ENCODE data around the gene NEUROD6.

DNA sequence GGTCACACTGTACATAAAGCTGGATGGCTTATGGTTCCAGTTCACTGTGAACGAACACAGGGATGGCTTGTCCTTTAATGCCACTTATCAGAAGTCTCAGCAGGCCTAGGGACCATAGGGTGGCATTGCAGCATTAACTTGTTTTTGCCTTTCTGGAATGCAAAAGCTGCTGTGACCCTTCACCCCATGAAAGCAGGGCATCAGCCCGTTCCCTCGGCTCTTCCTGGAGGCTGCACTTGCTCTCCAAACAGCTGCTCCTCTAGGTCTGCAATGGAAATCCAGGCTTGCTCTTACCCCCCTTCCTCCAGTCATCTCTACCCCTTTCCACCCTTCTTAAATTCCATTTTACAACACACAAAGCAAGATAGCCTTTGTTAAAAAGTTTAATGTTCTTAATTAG, 17.9 kb upstream of the NEUROD6 start:
- TF ChIP-seq YY1 (tag by site-specific recombination; IDR thresholded peaks at IDR 0.05) (no peak), ZNF776 (tag by site-specific recombination; IDR thresholded peaks at IDR 0.05; ENCODE audit: borderline replicate concordance) (no peak), ZNF112 (tag by site-specific recombination; IDR thresholded peaks at IDR 0.05) (no peak), SALL2 (tag by site-specific recombination; IDR thresholded peaks at IDR 0.05; ENCODE audit: borderline replicate concordance) (no peak), REPIN1 (tag by site-specific recombination; IDR thresholded peaks at IDR 0.05; ENCODE audit: low read depth) (no peak), ZNF37A (tag by site-specific recombination; IDR thresholded peaks at IDR 0.05) (no peak), ZNF521 (tag by site-specific recombination; IDR thresholded peaks at IDR 0.05) (no peak)
- TF ChIP-seq, protein P1, sequence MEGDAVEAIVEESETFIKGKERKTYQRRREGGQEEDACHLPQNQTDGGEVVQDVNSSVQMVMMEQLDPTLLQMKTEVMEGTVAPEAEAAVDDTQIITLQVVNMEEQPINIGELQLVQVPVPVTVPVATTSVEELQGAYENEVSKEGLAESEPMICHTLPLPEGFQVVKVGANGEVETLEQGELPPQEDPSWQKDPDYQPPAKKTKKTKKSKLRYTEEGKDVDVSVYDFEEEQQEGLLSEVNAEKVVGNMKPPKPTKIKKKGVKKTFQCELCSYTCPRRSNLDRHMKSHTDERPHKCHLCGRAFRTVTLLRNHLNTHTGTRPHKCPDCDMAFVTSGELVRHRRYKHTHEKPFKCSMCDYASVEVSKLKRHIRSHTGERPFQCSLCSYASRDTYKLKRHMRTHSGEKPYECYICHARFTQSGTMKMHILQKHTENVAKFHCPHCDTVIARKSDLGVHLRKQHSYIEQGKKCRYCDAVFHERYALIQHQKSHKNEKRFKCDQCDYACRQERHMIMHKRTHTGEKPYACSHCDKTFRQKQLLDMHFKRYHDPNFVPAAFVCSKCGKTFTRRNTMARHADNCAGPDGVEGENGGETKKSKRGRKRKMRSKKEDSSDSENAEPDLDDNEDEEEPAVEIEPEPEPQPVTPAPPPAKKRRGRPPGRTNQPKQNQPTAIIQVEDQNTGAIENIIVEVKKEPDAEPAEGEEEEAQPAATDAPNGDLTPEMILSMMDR (tag by site-specific recombination; IDR thresholded peaks at IDR 0.05), result no peak
- TF ChIP-seq, protein P2, sequence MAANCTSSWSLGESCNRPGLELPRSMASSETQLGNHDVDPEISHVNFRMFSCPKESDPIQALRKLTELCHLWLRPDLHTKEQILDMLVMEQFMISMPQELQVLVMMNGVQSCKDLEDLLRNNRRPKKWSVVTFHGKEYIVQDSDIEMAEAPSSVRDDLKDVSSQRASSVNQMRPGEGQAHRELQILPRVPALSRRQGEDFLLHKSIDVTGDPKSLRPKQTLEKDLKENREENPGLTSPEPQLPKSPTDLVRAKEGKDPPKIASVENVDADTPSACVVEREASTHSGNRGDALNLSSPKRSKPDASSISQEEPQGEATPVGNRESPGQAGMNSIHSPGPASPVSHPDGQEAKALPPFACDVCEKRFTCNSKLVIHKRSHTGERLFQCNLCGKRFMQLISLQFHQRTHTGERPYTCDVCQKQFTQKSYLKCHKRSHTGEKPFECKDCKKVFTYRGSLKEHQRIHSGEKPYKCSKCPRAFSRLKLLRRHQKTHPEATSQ (tag by site-specific recombination; IDR thresholded peaks at IDR 0.05), result no peak
- TF ChIP-seq, protein P3, sequence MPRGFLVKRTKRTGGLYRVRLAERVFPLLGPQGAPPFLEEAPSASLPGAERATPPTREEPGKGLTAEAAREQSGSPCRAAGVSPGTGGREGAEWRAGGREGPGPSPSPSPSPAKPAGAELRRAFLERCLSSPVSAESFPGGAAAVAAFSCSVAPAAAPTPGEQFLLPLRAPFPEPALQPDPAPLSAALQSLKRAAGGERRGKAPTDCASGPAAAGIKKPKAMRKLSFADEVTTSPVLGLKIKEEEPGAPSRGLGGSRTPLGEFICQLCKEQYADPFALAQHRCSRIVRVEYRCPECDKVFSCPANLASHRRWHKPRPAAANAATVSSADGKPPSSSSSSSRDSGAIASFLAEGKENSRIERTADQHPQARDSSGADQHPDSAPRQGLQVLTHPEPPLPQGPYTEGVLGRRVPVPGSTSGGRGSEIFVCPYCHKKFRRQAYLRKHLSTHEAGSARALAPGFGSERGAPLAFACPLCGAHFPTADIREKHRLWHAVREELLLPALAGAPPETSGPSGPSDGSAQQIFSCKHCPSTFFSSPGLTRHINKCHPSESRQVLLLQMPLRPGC (tag by site-specific recombination; IDR thresholded peaks at IDR 0.05), result no peak
- TF ChIP-seq, protein P4, sequence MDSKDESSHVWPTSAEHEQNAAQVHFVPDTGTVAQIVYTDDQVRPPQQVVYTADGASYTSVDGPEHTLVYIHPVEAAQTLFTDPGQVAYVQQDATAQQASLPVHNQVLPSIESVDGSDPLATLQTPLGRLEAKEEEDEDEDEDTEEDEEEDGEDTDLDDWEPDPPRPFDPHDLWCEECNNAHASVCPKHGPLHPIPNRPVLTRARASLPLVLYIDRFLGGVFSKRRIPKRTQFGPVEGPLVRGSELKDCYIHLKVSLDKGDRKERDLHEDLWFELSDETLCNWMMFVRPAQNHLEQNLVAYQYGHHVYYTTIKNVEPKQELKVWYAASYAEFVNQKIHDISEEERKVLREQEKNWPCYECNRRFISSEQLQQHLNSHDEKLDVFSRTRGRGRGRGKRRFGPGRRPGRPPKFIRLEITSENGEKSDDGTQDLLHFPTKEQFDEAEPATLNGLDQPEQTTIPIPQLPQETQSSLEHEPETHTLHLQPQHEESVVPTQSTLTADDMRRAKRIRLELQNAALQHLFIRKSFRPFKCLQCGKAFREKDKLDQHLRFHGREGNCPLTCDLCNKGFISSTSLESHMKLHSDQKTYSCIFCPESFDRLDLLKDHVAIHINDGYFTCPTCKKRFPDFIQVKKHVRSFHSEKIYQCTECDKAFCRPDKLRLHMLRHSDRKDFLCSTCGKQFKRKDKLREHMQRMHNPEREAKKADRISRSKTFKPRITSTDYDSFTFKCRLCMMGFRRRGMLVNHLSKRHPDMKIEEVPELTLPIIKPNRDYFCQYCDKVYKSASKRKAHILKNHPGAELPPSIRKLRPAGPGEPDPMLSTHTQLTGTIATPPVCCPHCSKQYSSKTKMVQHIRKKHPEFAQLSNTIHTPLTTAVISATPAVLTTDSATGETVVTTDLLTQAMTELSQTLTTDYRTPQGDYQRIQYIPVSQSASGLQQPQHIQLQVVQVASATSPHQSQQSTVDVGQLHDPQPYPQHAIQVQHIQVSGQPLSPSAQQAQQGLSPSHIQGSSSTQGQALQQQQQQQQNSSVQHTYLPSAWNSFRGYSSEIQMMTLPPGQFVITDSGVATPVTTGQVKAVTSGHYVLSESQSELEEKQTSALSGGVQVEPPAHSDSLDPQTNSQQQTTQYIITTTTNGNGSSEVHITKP (tag by site-specific recombination; IDR thresholded peaks at IDR 0.05), result no peak
- TF ChIP-seq, protein P5, sequence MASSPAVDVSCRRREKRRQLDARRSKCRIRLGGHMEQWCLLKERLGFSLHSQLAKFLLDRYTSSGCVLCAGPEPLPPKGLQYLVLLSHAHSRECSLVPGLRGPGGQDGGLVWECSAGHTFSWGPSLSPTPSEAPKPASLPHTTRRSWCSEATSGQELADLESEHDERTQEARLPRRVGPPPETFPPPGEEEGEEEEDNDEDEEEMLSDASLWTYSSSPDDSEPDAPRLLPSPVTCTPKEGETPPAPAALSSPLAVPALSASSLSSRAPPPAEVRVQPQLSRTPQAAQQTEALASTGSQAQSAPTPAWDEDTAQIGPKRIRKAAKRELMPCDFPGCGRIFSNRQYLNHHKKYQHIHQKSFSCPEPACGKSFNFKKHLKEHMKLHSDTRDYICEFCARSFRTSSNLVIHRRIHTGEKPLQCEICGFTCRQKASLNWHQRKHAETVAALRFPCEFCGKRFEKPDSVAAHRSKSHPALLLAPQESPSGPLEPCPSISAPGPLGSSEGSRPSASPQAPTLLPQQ (tag by site-specific recombination; IDR thresholded peaks at IDR 0.05), result no peak
